IMR-90 (cell line): ENCODE results near the gene ERG. TPM values are rescaled to one million over a fixed set of nuclear protein-coding genes. Genes with fewer than 3 reads are reported as not detected.

Source experiments
- ATAC-seq: fragments of 200-7000 bp; cut with Tn5 transposase; 2 replicates; pipeline ENCODE4 v1.9.1; 2020; ENCODE audit warnings: low read depth, mild to moderate bottlenecking, moderate library complexity
- BruUV-seq: library from RNA; stranded (reverse); fragments of 400-500 nt; replicated peaks from 2 replicates; lab custom pipeline; 2021; lab: Mats Ljungman, UMichigan
- CTCF ChIA-PET: fragments of 300-600 bp; formaldehyde crosslinking; extraction: SDS; loops from one replicate; lab custom pipeline; 2021; ENCODE audit warnings: antibody characterized with exemption; lab: Yijun Ruan, JAX
- POLR2A ChIA-PET: fragments of 300-600 bp; sonication (Branson Sonifier 250); formaldehyde crosslinking; loops from one replicate; lab custom pipeline; 2022; ENCODE audit warnings: antibody characterized with exemption; ENCODE audit not compliant: unreplicated experiment; lab: Charles Lee
- DNase-seq: peaks from one replicate; pipeline ENCODE4 v3.0.0; 2013
- H2AFZ ChIP-seq: replicated peaks from 2 replicates; pipeline ENCODE3; 2013; ENCODE audit warnings: low read length, mild to moderate bottlenecking; ENCODE audit not compliant: poor library complexity
- H2AK5ac ChIP-seq: 2 replicates; pipeline ENCODE4 v1.6.1; 2013; ENCODE audit warnings: low read depth, low read length, inconsistent platforms
- H2AK9ac ChIP-seq: replicated peaks from 2 replicates; pipeline ENCODE3; 2013; ENCODE audit warnings: mild to moderate bottlenecking, low read depth, low read length, moderate library complexity; ENCODE audit not compliant: poor library complexity
- H2BK120ac ChIP-seq: 2 replicates; pipeline ENCODE4 v1.6.1; 2013; ENCODE audit warnings: low read depth, low read length, inconsistent platforms
- H2BK15ac ChIP-seq: 3 replicates; pipeline ENCODE4 v1.6.1; 2013; ENCODE audit warnings: low read depth, low read length, inconsistent platforms
- H2BK20ac ChIP-seq: 2 replicates; pipeline ENCODE4 v1.6.1; 2013; ENCODE audit warnings: low read depth, mild to moderate bottlenecking, inconsistent platforms, low read length, moderate library complexity
- H2BK5ac ChIP-seq: 2 replicates; pipeline ENCODE4 v1.6.1; 2013; ENCODE audit warnings: mild to moderate bottlenecking, low read depth, low read length, inconsistent platforms; ENCODE audit not compliant: poor library complexity, severe bottlenecking
- H3K14ac ChIP-seq: replicated peaks from 2 replicates; pipeline ENCODE4 v1.6.1; 2013; ENCODE audit warnings: low read depth, low read length, inconsistent platforms
- H3K18ac ChIP-seq: 2 replicates; pipeline ENCODE4 v1.6.1; 2013; ENCODE audit warnings: low read depth, low read length, control low read depth
- H3K23ac ChIP-seq: 2 replicates; pipeline ENCODE4 v1.6.1; 2013; ENCODE audit warnings: low read depth, low read length, inconsistent platforms
- H3K27ac ChIP-seq: 2 replicates; pipeline ENCODE4 v1.5.1; 2013; ENCODE audit warnings: mild to moderate bottlenecking, control low read depth, low read length; ENCODE audit not compliant: insufficient read depth
- H3K27me3 ChIP-seq: 2 replicates; pipeline ENCODE4 v1.6.1; 2013; ENCODE audit warnings: low read length; ENCODE audit not compliant: control insufficient read depth, insufficient read depth
- H3K36me3 ChIP-seq: 2 replicates; pipeline ENCODE4 v1.6.1; 2013; ENCODE audit warnings: low read length, mixed read lengths; ENCODE audit not compliant: control insufficient read depth, insufficient read depth
- H3K4ac ChIP-seq: 2 replicates; pipeline ENCODE4 v1.6.1; 2013; ENCODE audit warnings: low read depth, low read length, inconsistent platforms
- H3K4me1 ChIP-seq: 2 replicates; pipeline ENCODE4 v1.6.1; 2013; ENCODE audit warnings: low read length, mixed read lengths; ENCODE audit not compliant: control insufficient read depth, insufficient read depth
- H3K4me2 ChIP-seq: 2 replicates; pipeline ENCODE4 v1.6.1; 2013; ENCODE audit warnings: low read depth, mild to moderate bottlenecking, control low read depth, low read length, moderate library complexity
- H3K4me3 ChIP-seq: 2 replicates; pipeline ENCODE4 v1.5.1; 2013; ENCODE audit warnings: low read depth, mild to moderate bottlenecking, control low read depth, low read length, moderate library complexity; ENCODE audit not compliant: insufficient read depth
- H3K56ac ChIP-seq: 2 replicates; pipeline ENCODE4 v1.6.1; 2013; ENCODE audit warnings: low read length, inconsistent platforms; ENCODE audit not compliant: insufficient read depth; ENCODE audit errors: extremely low read depth
- H3K79me1 ChIP-seq, 2 experiments: 2 replicates each; pipeline ENCODE4 v1.6.1; 2013; ENCODE audit warnings: low read length in 2 of 2, inconsistent platforms in 1 of 2, low read depth in 1 of 2
- H3K9ac ChIP-seq: 2 replicates; pipeline ENCODE4 v1.6.1; 2013; ENCODE audit warnings: low read depth, low read length, control low read depth
- H3K9me1 ChIP-seq: 2 replicates; pipeline ENCODE4 v1.6.1; 2013; ENCODE audit warnings: low read length, inconsistent platforms; ENCODE audit not compliant: insufficient read depth
- H3K9me3 ChIP-seq: 2 replicates; pipeline ENCODE4 v1.6.1; 2013; ENCODE audit warnings: low read length; ENCODE audit not compliant: control insufficient read depth, insufficient read depth
- H4K20me1 ChIP-seq: 2 replicates; pipeline ENCODE4 v1.6.1; 2013; ENCODE audit warnings: low read length, inconsistent platforms; ENCODE audit not compliant: insufficient read depth
- H4K5ac ChIP-seq: 2 replicates; pipeline ENCODE4 v1.6.1; 2013; ENCODE audit warnings: mild to moderate bottlenecking, low read depth, low read length, control low read depth
- H4K8ac ChIP-seq, 2 experiments: 2 replicates each; pipeline ENCODE4 v1.6.1; 2013; ENCODE audit warnings: low read depth in 2 of 2, low read length in 2 of 2, control low read depth in 1 of 2, inconsistent platforms in 1 of 2
- H4K91ac ChIP-seq: 2 replicates; pipeline ENCODE4 v1.6.1; 2013; ENCODE audit warnings: low read depth, low read length, inconsistent platforms; ENCODE audit not compliant: insufficient read depth
- MAFK ChIP-seq: IDR thresholded peaks from 2 replicates; pipeline ENCODE4 v1.6.1; 2012; ENCODE audit warnings: low read depth, low read length, improper control_type of control experiment
- RAD21 ChIP-seq: IDR thresholded peaks from 2 replicates; pipeline ENCODE4 v1.6.1; 2012; ENCODE audit warnings: low read length, improper control_type of control experiment
- WGBS, 2 experiments: methylation state at CpG; one replicate each; pipeline versions ENCODE4 v1.1.5 to v1.1.7; 2013; ENCODE audit warnings: missing lambda C conversion rate in 2 of 2; ENCODE audit not compliant: insufficient read length in 1 of 2; ENCODE audit errors: extremely low coverage in 2 of 2; 5-methylcytosine and 5-hydroxymethylcytosine counted together
- dilution Hi-C: fragments of 300-500 bp; cut with HindIII; formaldehyde crosslinking; loops from one replicate; pipeline ENCODE4 v1.14.3; 2018; ENCODE audit warnings: low sequenced_read_pairs; ENCODE audit not compliant: unreplicated experiment
- in situ Hi-C: fragments of 300-500 bp; cut with MboI; formaldehyde crosslinking; loops from 3 replicates; pipeline ENCODE4 v1.14.3; 2019; ENCODE audit warnings: low sequenced_read_pairs, inconsistent platforms, mixed read lengths
- intact Hi-C: fragments of 100-400 bp; cut with micrococcal nuclease; formaldehyde crosslinking; loops from 2 replicates; pipeline ENCODE4 v1.10.0; 2022
- polyA plus RNA-seq, 3 experiments: library from polyadenylated mRNA; depleted of rRNA; stranded (reverse); fragments of >200 nt; gene quantifications; 2 replicates each; pipeline ENCODE4 v1.2.3, GENCODE V29; 2012; ENCODE audit warnings: low replicate concordance in 1 of 3
- total RNA-seq: library from RNA; depleted of rRNA; stranded (reverse); fragments of >200 nt; gene quantifications from 2 replicates; pipeline ENCODE4 v1.2.3, GENCODE V29; 2012
- TF ChIP-seq, protein P1 (sequence below): conservative IDR thresholded peaks from 2 replicates; pipeline ENCODE4 v1.5.1; 2012; ENCODE audit warnings: mild to moderate bottlenecking, low read depth, low read length, improper control_type of control experiment

ERG gene
- total and polyA plus RNA-seq, 2 of the 4 experiments (the other 2 are of a cell fraction) = not detected

- ChIA-PET POLR2A (no interaction called here), CTCF (no interaction called here)
- no peak overlapping the region for H2BK20ac ChIP-seq
- no peak overlapping the region for H2BK5ac ChIP-seq
- H3K14ac ChIP-seq = no peak overlapping the region
- no peak overlapping the region for H4K91ac ChIP-seq
- no peak overlapping the region for H3K4me3 ChIP-seq
- no peak overlapping the region for H2BK120ac ChIP-seq
- H3K18ac ChIP-seq = no peak overlapping the region
- H3K4me2 ChIP-seq = no peak overlapping the region
- intact Hi-C loops (no loop called here), dilution Hi-C loops (loop anchor here (25.0 kb wide), 1 partner anchor 155 kb away; no protein-coding TSS in a partner anchor), in situ Hi-C loops (loop anchor here (25.0 kb wide), 1 partner anchor 430 kb away; no protein-coding TSS in a partner anchor)
- no peaks in the 10 kb centered on the region for H4K20me1 ChIP-seq
- H3K36me3 ChIP-seq = no peaks in the 10 kb centered on the region
- H4K8ac ChIP-seq = no peak overlapping the region
- ATAC-seq = no peak
- peaks cover 7% of the 10 kb centered on the region for H3K27me3 ChIP-seq
- no peaks in the 10 kb centered on the region for H3K9me3 ChIP-seq
- H2AK5ac ChIP-seq = no peak overlapping the region
- no peak overlapping the region for H2AK9ac ChIP-seq
- H3K9me1 ChIP-seq = no peaks in the 10 kb centered on the region
- DNase-seq = no peak
- no peak overlapping the region for H3K9ac ChIP-seq
- H2BK15ac ChIP-seq = no peak overlapping the region
- no peak overlapping the region for H3K23ac ChIP-seq
- no peaks in the 10 kb centered on the region for H3K79me1 ChIP-seq
- H3K27ac ChIP-seq = no peak overlapping the region
- no TSS peak for BruUV-seq
- H3K4ac ChIP-seq = no peak overlapping the region
- H4K5ac ChIP-seq = no peak overlapping the region
- H3K56ac ChIP-seq = no peak overlapping the region
- H2AFZ ChIP-seq = peak overlapping the region; percentile 29
- no peaks in the 10 kb centered on the region for H3K4me1 ChIP-seq
- no peak for TF ChIP-seq RAD21
- TF ChIP-seq MAFK = no peak
- TF ChIP-seq, protein P1, sequence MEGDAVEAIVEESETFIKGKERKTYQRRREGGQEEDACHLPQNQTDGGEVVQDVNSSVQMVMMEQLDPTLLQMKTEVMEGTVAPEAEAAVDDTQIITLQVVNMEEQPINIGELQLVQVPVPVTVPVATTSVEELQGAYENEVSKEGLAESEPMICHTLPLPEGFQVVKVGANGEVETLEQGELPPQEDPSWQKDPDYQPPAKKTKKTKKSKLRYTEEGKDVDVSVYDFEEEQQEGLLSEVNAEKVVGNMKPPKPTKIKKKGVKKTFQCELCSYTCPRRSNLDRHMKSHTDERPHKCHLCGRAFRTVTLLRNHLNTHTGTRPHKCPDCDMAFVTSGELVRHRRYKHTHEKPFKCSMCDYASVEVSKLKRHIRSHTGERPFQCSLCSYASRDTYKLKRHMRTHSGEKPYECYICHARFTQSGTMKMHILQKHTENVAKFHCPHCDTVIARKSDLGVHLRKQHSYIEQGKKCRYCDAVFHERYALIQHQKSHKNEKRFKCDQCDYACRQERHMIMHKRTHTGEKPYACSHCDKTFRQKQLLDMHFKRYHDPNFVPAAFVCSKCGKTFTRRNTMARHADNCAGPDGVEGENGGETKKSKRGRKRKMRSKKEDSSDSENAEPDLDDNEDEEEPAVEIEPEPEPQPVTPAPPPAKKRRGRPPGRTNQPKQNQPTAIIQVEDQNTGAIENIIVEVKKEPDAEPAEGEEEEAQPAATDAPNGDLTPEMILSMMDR = no peak
- no CpG with 5 or more reads among the region's 4 CpGs for WGBS, 2 experiments
Observed at GRCh38 chr21:38367646-38368045, 130.6 kb downstream of the ERG start.
